Thyroid gland (tissue), 4 donors: Measurements from ENCODE around the gene CRACR2B. TPM values are rescaled to one million over a fixed set of nuclear protein-coding genes. Genes with fewer than 3 reads are reported as not detected.

Experiments
- DNase-seq, 2 donors: peaks; one replicate each; pipeline ENCODE4 v3.0.0-alpha.2; 2019
- H3K27ac ChIP-seq, 3 donors: fragments of 200-600 bp; sonication (generic); 1 replicate in 2 of 3; 2 replicates in 1 of 3; pipeline ENCODE4 v1.5.1; 2016 to 2019; ENCODE audit warnings: mild to moderate bottlenecking in 1 of 3, moderate library complexity in 1 of 3
- H3K27me3 ChIP-seq: fragments of 200-600 bp; sonication (generic); one replicate; pipeline ENCODE4 v1.5.1; 2019
- H3K36me3 ChIP-seq, 2 donors: fragments of 200-600 bp; sonication (generic); one replicate each; pipeline ENCODE4 v1.5.1; 2016 to 2019
- H3K4me1 ChIP-seq, 2 donors: fragments of 200-600 bp; sonication (generic); one replicate each; pipeline ENCODE4 v1.5.1; 2017 to 2019
- H3K4me3 ChIP-seq, 3 donors: fragments of 200-600 bp; sonication (generic); replicated peaks in 1 of 3; 1 replicate in 2 of 3; 2 replicates in 1 of 3; pipeline ENCODE4 v1.5.1; 2016; ENCODE audit warnings: mild to moderate bottlenecking in 1 of 3
- H3K9me3 ChIP-seq: fragments of 200-600 bp; sonication (generic); one replicate; pipeline ENCODE4 v1.5.1; 2017
- POLR2A ChIP-seq, 2 donors: fragments of 450-650 bp; IDR thresholded peaks; one replicate each; pipeline ENCODE4 v1.6.1; 2017; ENCODE audit warnings: antibody characterized with exemption in 2 of 2, mild to moderate bottlenecking in 2 of 2, moderate library complexity in 1 of 2
- WGBS, 2 donors: methylation state at CpG; one replicate each; pipeline ENCODE4 v1.1.5; 2017; 5-methylcytosine and 5-hydroxymethylcytosine counted together
- intact Hi-C: fragments of 100-400 bp; cut with DNase I; formaldehyde crosslinking; loops from one replicate; pipeline ENCODE4 v1.15.1; 2023
- small RNA-seq: library from RNA; depleted of rRNA; stranded (forward); fragments of <200 nt; gene quantifications from one replicate; pipeline ENCODE3, GENCODE V24; 2016
- total RNA-seq, 4 donors: library from RNA; depleted of rRNA; stranded (reverse); fragments of >200 nt; gene quantifications; one replicate each; pipeline ENCODE4 v1.2.3, GENCODE V29; 2016
- TF ChIP-seq, protein P1 (sequence below), 6 experiments: fragments of 200-600 bp in 3 of 6; fragments of 450-650 bp in 3 of 6; sonication (generic) in 3 of 6; IDR thresholded peaks; one replicate each; pipeline ENCODE4 v1.5.1; 2016 to 2019; ENCODE audit warnings: antibody characterized with exemption in 6 of 6, mild to moderate bottlenecking in 2 of 6, inconsistent platforms in 1 of 6, moderate library complexity in 1 of 6

The CRACR2B gene
- total RNA-seq, 4 donors from 2014 or later = 4.1 to 21.2 (median 12.3) TPM

DNA sequence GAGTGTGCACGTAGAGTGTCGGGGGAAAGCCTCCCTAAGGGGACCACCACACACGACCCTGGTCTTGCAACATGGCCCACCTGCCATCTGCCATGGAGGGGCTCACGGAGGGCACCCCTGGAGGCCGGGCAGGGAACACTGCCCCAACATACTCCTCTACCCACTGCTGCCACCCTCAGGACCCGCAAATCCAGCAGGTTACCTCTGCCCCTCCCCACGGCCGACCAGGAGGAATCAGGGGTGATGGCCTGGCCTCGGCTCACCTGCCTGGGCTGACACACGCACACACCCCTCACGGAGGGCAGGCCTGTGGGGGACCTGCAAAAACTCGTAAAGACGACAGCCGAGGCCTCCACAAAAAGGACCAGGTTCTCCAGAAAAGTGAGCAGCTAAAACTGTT lies 52.7 kb downstream of the CRACR2B start:
- 92% methylated on average over 11 to 12 of the region's 14 CpGs for WGBS, 2 donors
- intact Hi-C loops = no loop called here
- H3K4me3 ChIP-seq = no peak overlapping the region
- H3K9me3 ChIP-seq = no peaks in the 10 kb centered on the region
- H3K4me1 ChIP-seq = no peaks in the 10 kb centered on the region
- TF ChIP-seq POLR2A (IDR thresholded peaks at IDR 0.05) = no peak
- TF ChIP-seq, protein P1, sequence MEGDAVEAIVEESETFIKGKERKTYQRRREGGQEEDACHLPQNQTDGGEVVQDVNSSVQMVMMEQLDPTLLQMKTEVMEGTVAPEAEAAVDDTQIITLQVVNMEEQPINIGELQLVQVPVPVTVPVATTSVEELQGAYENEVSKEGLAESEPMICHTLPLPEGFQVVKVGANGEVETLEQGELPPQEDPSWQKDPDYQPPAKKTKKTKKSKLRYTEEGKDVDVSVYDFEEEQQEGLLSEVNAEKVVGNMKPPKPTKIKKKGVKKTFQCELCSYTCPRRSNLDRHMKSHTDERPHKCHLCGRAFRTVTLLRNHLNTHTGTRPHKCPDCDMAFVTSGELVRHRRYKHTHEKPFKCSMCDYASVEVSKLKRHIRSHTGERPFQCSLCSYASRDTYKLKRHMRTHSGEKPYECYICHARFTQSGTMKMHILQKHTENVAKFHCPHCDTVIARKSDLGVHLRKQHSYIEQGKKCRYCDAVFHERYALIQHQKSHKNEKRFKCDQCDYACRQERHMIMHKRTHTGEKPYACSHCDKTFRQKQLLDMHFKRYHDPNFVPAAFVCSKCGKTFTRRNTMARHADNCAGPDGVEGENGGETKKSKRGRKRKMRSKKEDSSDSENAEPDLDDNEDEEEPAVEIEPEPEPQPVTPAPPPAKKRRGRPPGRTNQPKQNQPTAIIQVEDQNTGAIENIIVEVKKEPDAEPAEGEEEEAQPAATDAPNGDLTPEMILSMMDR (IDR thresholded peaks at IDR 0.05) = no peak
- H3K27ac ChIP-seq = no peak overlapping the region
- H3K27me3 ChIP-seq = no peaks in the 10 kb centered on the region
- no peaks in the 10 kb centered on the region for H3K36me3 ChIP-seq
- DNase-seq = no peak

Small RNA genes lying within 50 kb of the gene (small RNA-seq; reads per million reads assigned to genes)
- not detected for gene SNORA52

Other genes with a start within 250 kb of the CRACR2B start
- gene IRF7, start 212.0 kb upstream of the CRACR2B start, total RNA-seq = 10 to 100 TPM; 15.4 to 42.4 (median 29.1) TPM
- not detected for gene CDHR5, start 203.0 kb upstream of the CRACR2B start, total RNA-seq
- gene SCT, start 200.7 kb upstream of the CRACR2B start, total RNA-seq = not detected
- gene DRD4, start 190.7 kb upstream of the CRACR2B start, total RNA-seq = under 1 TPM in 2 of 4 donors, not detected in 2; 0.88 to 0.89 TPM
- gene DEAF1, start 132.7 kb upstream of the CRACR2B start, total RNA-seq = 100 to 1,000 TPM in 1 of 4 donors, 10 to 100 TPM in 3; 61.8 to 103 (median 87.6) TPM
- gene TMEM80, start 132.1 kb upstream of the CRACR2B start, total RNA-seq = 100 to 1,000 TPM in 1 of 4 donors, 10 to 100 TPM in 3; 57.3 to 103 (median 67.7) TPM
- gene EPS8L2, start 121.7 kb upstream of the CRACR2B start, total RNA-seq = 100 to 1,000 TPM; 185 to 259 (median 195) TPM
- gene TALDO1, start 80.5 kb upstream of the CRACR2B start, total RNA-seq = 100 to 1,000 TPM; 300 to 965 (median 558) TPM
- gene GATD1, start 50.4 kb upstream of the CRACR2B start, total RNA-seq = 10 to 100 TPM; 27.4 to 47.6 (median 35.5) TPM
- under 1 TPM in 2 of 4 donors, not detected in 2; 0.44 to 0.45 TPM for gene CEND1, start 37.8 kb upstream of the CRACR2B start, total RNA-seq
- 10 to 100 TPM in 1 of 4 donors, 1 to 10 TPM in 3; 5.1 to 13.1 (median 7.8) TPM for gene SLC25A22, start 29.6 kb upstream of the CRACR2B start, total RNA-seq
- 10 to 100 TPM; 11.9 to 33.2 (median 16.1) TPM for gene PIDD1, start 22.7 kb upstream of the CRACR2B start, total RNA-seq
- 100 to 1,000 TPM; 172 to 526 (median 290) TPM for gene RPLP2, start 18.0 kb upstream of the CRACR2B start, total RNA-seq
- 10 to 100 TPM; 35.8 to 95.0 (median 57.6) TPM for gene PNPLA2, start 9.0 kb upstream of the CRACR2B start, total RNA-seq
- 100 to 1,000 TPM; 135 to 326 (median 298) TPM for gene CD151, start 5.0 kb downstream of the CRACR2B start, total RNA-seq
- gene POLR2L, start 14.6 kb downstream of the CRACR2B start, total RNA-seq = 10 to 100 TPM; 17.9 to 89.2 (median 52.4) TPM
- 100 to 1,000 TPM in 2 of 4 donors, 10 to 100 TPM in 2; 86.1 to 127 (median 107) TPM for gene TSPAN4, start 14.9 kb downstream of the CRACR2B start, total RNA-seq
- 100 to 1,000 TPM in 2 of 4 donors, 10 to 100 TPM in 2; 75.0 to 144 (median 93.8) TPM for gene CHID1, start 82.9 kb downstream of the CRACR2B start, total RNA-seq
- gene AP2A2, start 98.0 kb downstream of the CRACR2B start, total RNA-seq = 10 to 100 TPM; 37.2 to 67.3 (median 54.1) TPM
- not detected for gene MUC6, start 208.8 kb downstream of the CRACR2B start, total RNA-seq
- gene MUC2, start 247.0 kb downstream of the CRACR2B start, total RNA-seq = not detected